K562 (cell line): ENCODE results near the gene SEH1L. TPM values are rescaled to one million over a fixed set of nuclear protein-coding genes. Genes with fewer than 3 reads are reported as not detected.
A peak's percentile ranks its signal among the peaks of the same experiment; 100 is the strongest.

Source experiments
- ELF4 ChIP-seq: fragments of 450-650 bp; formaldehyde crosslinking; IDR thresholded peaks from 2 replicates; pipeline ENCODE4 v1.4.0; 2022; ENCODE audit warnings: missing genetic modification characterization
- ETV6 ChIP-seq, 3 experiments: fragments of 150-350 bp in 1 of 3; sonication (generic) in 1 of 3; formaldehyde crosslinking in 1 of 3; IDR thresholded peaks; 2 replicates each; pipeline versions ENCODE4 v1.6.1 to v1.8.0; 2014 to 2022; ENCODE audit warnings: borderline replicate concordance in 2 of 3, low read depth in 2 of 3, antibody characterized with exemption in 1 of 3, low read length in 1 of 3, mild to moderate bottlenecking in 1 of 3, missing genetic modification reagents in 1 of 3
- FOXK2 ChIP-seq, 2 experiments: fragments of 450-650 bp; IDR thresholded peaks in 1 of 2; conservative IDR thresholded peaks in 1 of 2; 2 replicates each; pipeline ENCODE4 v1.6.1; 2016; ENCODE audit warnings: low read depth in 2 of 2, mild to moderate bottlenecking in 1 of 2
- HNRNPLL ChIP-seq: fragments of 200-400 bp; formaldehyde crosslinking; IDR thresholded peaks from 2 replicates; pipeline ENCODE4 v1.6.1; 2017; ENCODE audit warnings: low read length, low read depth, mild to moderate bottlenecking; ENCODE audit not compliant: poor library complexity, severe bottlenecking
- LCOR ChIP-seq: sonication (generic); formaldehyde crosslinking; IDR thresholded peaks from 2 replicates; pipeline ENCODE4 v1.8.0; 2022; ENCODE audit warnings: mild to moderate bottlenecking, missing genetic modification reagents
- NFYB ChIP-seq: IDR thresholded peaks from 2 replicates; pipeline ENCODE4 v1.6.1; 2011; ENCODE audit warnings: mild to moderate bottlenecking, moderate library complexity; ENCODE audit not compliant: insufficient read length; ENCODE audit errors: extremely low read depth
- NR2C2 ChIP-seq, 2 experiments: fragments of 200-800 bp in 1 of 2; sonication (Bioruptor generic) in 1 of 2; sonication (generic) in 1 of 2; formaldehyde crosslinking in 1 of 2; IDR thresholded peaks; 2 replicates each; pipeline versions ENCODE4 v1.6.1 to v1.8.0; 2016 to 2022; ENCODE audit warnings: mild to moderate bottlenecking in 1 of 2, missing compliant biosample characterization in 1 of 2, missing genetic modification characterization in 1 of 2, missing genetic modification reagents in 1 of 2
- PHF20 ChIP-seq: fragments of 450-650 bp; IDR thresholded peaks from 2 replicates; pipeline ENCODE4 v1.6.1; 2018; ENCODE audit not compliant: partially characterized antibody
- PHF21A ChIP-seq: fragments of 450-650 bp; IDR thresholded peaks from 2 replicates; pipeline ENCODE4 v1.6.1; 2017; ENCODE audit warnings: low read depth, borderline replicate concordance
- PYGO2 ChIP-seq: fragments of 450-650 bp; IDR thresholded peaks from 2 replicates; pipeline ENCODE4 v1.6.1; 2016; ENCODE audit warnings: mild to moderate bottlenecking, missing genetic modification characterization, moderate library complexity, missing compliant biosample characterization
- SIRT6 ChIP-seq: IDR thresholded peaks from one replicate; pipeline ENCODE4 v1.6.1; 2012; ENCODE audit warnings: low read depth, mild to moderate bottlenecking, control low read depth, inconsistent platforms, low read length, moderate library complexity
- TEAD2 ChIP-seq: fragments of 450-650 bp; IDR thresholded peaks from 2 replicates; pipeline ENCODE4 v1.6.1; 2016; ENCODE audit warnings: missing genetic modification characterization, control low read depth, missing compliant biosample characterization
- USF1 ChIP-seq: sonication (generic); formaldehyde crosslinking; IDR thresholded peaks from 2 replicates; pipeline ENCODE4 v1.9.0; 2022; ENCODE audit warnings: mild to moderate bottlenecking, missing genetic modification reagents
- ZC3H4 ChIP-seq: sonication (generic); formaldehyde crosslinking; IDR thresholded peaks from 2 replicates; pipeline ENCODE4 v1.9.0; 2021; ENCODE audit warnings: missing genetic modification reagents, borderline replicate concordance
- ZNF347 ChIP-seq: fragments of 450-650 bp; formaldehyde crosslinking; IDR thresholded peaks from 2 replicates; pipeline ENCODE4 v1.4.0; 2020; ENCODE audit warnings: low read depth, mild to moderate bottlenecking, moderate library complexity
- polyA plus RNA-seq, 8 experiments: library from polyadenylated mRNA; depleted of rRNA in 4 of 8; stranded (reverse) in 5 of 8; unstranded in 3 of 8; fragments of >200 nt; fragmentation: Nextera tagmentation in 2 of 8; fragmentation: Illumina TruSeq in 1 of 8; extraction: Ambion mirVana in 2 of 8; extraction: Trizol in 1 of 8; gene quantifications; 2 replicates each; pipeline versions ENCODE4 v1.2.1 to v1.2.3, GENCODE V29; 2011 to 2014; ENCODE audit warnings: inconsistent platforms in 1 of 8, missing spikeins in 1 of 8
- total RNA-seq, 7 experiments: library from RNA; depleted of rRNA in 6 of 7; stranded (reverse); fragments of >200 nt in 6 of 7; fragmentation: Illumina TruSeq in 2 of 7; extraction: Trizol in 2 of 7; gene quantifications; 2 replicates each; pipeline versions ENCODE4 v1.2.1 to v1.2.3, GENCODE V29; 2011 to 2021; ENCODE audit warnings: low replicate concordance in 1 of 7
- TF ChIP-seq, protein P1 (sequence below): sonication (generic); formaldehyde crosslinking; IDR thresholded peaks from 2 replicates; pipeline ENCODE4 v1.8.0; 2022; ENCODE audit warnings: mild to moderate bottlenecking, low read depth, missing genetic modification reagents
- TF ChIP-seq, protein P2 (sequence below), 2 experiments: IDR thresholded peaks; 2 replicates each; pipeline ENCODE4 v1.6.1; 2011; ENCODE audit warnings: borderline replicate concordance in 1 of 2, control low read depth in 1 of 2, low read depth in 1 of 2, low read length in 1 of 2, mild to moderate bottlenecking in 1 of 2, mixed read lengths in 1 of 2, moderate library complexity in 1 of 2; ENCODE audit not compliant: insufficient read depth in 1 of 2, insufficient read length in 1 of 2, poor library complexity in 1 of 2, severe bottlenecking in 1 of 2; ENCODE audit errors: extremely low read depth in 1 of 2
- TF ChIP-seq, protein P3 (sequence below): IDR thresholded peaks from 3 replicates; pipeline ENCODE4 v1.6.1; 2011; ENCODE audit warnings: borderline replicate concordance, mild to moderate bottlenecking, moderate library complexity; ENCODE audit not compliant: insufficient read length; ENCODE audit errors: extremely low read depth

Gene SEH1L
- total and polyA plus RNA-seq, 9 of the 15 experiments (the other 6 are each of a cell fraction or from before 2014, with no cell fraction given), result 62.2 to 180 (median 108) TPM

GRCh38 chr18:12990967-12991820 is 43.4 kb downstream of the SEH1L start, which contains the start of gene CEP192 (continued):
- TF ChIP-seq NR2C2 (CRISPR knock-in tag; IDR thresholded peaks at IDR 0.05), result no peak
- TF ChIP-seq NR2C2 (tag; IDR thresholded peaks at IDR 0.05), result peak; percentile 88
- no peak for TF ChIP-seq ZNF347
- no peak for TF ChIP-seq SIRT6
- TF ChIP-seq PHF20, result peak; percentile 58
- TF ChIP-seq ETV6 (IDR thresholded peaks at IDR 0.05; ENCODE audit: borderline replicate concordance in 1 of 2, low read depth in 2 of 2, low read length in 1 of 2), result no peak
- peak; percentile 82; the same call in 1 of the 2 replicates for TF ChIP-seq ETV6 (CRISPR knock-in tag; IDR thresholded peaks at IDR 0.05; ENCODE audit: borderline replicate concordance)
- 0 out of 2 replicates have a peak, but pooled peaks have one; percentile 37 for TF ChIP-seq PHF21A
- TF ChIP-seq, protein P1, sequence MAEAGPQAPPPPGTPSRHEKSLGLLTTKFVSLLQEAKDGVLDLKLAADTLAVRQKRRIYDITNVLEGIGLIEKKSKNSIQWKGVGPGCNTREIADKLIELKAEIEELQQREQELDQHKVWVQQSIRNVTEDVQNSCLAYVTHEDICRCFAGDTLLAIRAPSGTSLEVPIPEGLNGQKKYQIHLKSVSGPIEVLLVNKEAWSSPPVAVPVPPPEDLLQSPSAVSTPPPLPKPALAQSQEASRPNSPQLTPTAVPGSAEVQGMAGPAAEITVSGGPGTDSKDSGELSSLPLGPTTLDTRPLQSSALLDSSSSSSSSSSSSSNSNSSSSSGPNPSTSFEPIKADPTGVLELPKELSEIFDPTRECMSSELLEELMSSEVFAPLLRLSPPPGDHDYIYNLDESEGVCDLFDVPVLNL (CRISPR knock-in tag), result peak; percentile 96
- TF ChIP-seq, protein P2, sequence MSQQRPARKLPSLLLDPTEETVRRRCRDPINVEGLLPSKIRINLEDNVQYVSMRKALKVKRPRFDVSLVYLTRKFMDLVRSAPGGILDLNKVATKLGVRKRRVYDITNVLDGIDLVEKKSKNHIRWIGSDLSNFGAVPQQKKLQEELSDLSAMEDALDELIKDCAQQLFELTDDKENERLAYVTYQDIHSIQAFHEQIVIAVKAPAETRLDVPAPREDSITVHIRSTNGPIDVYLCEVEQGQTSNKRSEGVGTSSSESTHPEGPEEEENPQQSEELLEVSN (IDR thresholded peaks at IDR 0.05; ENCODE audit: borderline replicate concordance in 1 of 2, extremely low read depth in 1 of 2, insufficient read depth in 1 of 2, insufficient read length in 1 of 2, low read depth in 1 of 2, low read length in 1 of 2, poor library complexity in 1 of 2, severe bottlenecking in 1 of 2), result peak; percentile 73 to 77
- peak; percentile 90 for TF ChIP-seq HNRNPLL
- TF ChIP-seq USF1 (CRISPR knock-in tag), result peak; percentile 88
- TF ChIP-seq, protein P3, sequence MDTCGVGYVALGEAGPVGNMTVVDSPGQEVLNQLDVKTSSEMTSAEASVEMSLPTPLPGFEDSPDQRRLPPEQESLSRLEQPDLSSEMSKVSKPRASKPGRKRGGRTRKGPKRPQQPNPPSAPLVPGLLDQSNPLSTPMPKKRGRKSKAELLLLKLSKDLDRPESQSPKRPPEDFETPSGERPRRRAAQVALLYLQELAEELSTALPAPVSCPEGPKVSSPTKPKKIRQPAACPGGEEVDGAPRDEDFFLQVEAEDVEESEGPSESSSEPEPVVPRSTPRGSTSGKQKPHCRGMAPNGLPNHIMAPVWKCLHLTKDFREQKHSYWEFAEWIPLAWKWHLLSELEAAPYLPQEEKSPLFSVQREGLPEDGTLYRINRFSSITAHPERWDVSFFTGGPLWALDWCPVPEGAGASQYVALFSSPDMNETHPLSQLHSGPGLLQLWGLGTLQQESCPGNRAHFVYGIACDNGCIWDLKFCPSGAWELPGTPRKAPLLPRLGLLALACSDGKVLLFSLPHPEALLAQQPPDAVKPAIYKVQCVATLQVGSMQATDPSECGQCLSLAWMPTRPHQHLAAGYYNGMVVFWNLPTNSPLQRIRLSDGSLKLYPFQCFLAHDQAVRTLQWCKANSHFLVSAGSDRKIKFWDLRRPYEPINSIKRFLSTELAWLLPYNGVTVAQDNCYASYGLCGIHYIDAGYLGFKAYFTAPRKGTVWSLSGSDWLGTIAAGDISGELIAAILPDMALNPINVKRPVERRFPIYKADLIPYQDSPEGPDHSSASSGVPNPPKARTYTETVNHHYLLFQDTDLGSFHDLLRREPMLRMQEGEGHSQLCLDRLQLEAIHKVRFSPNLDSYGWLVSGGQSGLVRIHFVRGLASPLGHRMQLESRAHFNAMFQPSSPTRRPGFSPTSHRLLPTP, result no peak
- TF ChIP-seq ELF4 (CRISPR knock-in tag), result no peak
- TF ChIP-seq FOXK2 (conservative IDR thresholded peaks at IDR 0.05 in 1 of 2, IDR thresholded peaks at IDR 0.05 in 1 of 2; ENCODE audit: low read depth in 2 of 2), result peak; percentile 71 to 73
- no peak for TF ChIP-seq ZC3H4 (CRISPR knock-in tag)
- peak; percentile 50; the same call in 1 of the 2 replicates for TF ChIP-seq LCOR (CRISPR knock-in tag)
- no peak for TF ChIP-seq PYGO2 (tag)
- peak; percentile 70 for TF ChIP-seq NFYB
- TF ChIP-seq TEAD2 (tag), result no peak
